GM10266 (cell line): ENCODE data around the gene PLIN4.

ENCODE experiments used
- DNase-seq: peaks from one replicate; pipeline ENCODE4 v3.0.0; 2012; ENCODE audit errors: extremely low spot score
- CTCF ChIP-seq: IDR thresholded peaks from 2 replicates; pipeline ENCODE4 v1.5.1; 2012; ENCODE audit warnings: mild to moderate bottlenecking, low read depth; ENCODE audit not compliant: control insufficient read depth, insufficient read depth; ENCODE audit errors: missing control alignments

Gene PLIN4

GRCh38 chr19:4521888-4522242 lies 3.6 kb upstream of the PLIN4 start:
- no peak for DNase-seq
- no peak for TF ChIP-seq CTCF

DNA sequence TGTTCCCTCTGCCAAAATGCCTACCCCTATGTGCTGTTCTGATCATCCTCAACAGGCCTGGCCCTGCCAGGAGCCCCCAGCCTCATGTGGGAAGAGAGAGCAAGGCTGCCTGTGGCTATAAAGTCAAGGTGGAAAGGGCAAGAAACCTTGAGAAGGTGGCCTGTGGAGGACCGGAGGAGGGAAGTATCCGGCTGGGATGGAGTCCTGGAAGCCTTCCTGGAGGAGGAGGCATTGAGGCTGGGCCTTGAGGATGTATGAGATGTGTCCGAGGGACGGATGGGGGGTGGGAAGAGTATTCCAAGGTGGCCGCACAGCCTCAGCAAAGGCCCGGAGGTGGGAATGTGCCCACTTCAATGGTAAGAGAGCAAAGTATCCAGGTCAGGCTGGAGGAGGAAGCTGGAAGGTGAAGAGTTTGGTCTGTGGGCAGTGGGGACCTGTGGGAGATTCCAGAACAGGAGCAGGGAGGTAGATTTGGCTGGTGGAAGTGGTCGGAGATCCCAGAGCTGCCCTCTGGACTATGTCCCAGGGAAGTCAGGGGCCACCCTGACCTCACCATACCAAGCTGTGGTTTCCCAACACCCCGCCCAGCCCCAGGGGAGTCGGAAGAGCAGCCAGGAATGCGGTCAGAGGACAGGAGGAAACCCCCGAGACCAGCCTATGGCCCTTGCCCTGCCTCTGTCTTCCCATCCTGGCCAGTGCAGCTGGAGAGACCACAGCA lies 3.0 kb upstream of the PLIN4 start:
- no peak for DNase-seq
- no peak for TF ChIP-seq CTCF

- DNase-seq: no peak
- no peak for TF ChIP-seq CTCF
Observed at GRCh38 chr19:4519521-4520277, 1.4 kb upstream of the PLIN4 start.

GRCh38 chr19:4519172-4519496 lies 848 bp upstream of the PLIN4 start:
- no peak for DNase-seq
- TF ChIP-seq CTCF: no peak

GRCh38 chr19:4517451-4518057 lies 732 bp downstream of the PLIN4 start:
- TF ChIP-seq CTCF: no peak
- no peak for DNase-seq

DNA sequence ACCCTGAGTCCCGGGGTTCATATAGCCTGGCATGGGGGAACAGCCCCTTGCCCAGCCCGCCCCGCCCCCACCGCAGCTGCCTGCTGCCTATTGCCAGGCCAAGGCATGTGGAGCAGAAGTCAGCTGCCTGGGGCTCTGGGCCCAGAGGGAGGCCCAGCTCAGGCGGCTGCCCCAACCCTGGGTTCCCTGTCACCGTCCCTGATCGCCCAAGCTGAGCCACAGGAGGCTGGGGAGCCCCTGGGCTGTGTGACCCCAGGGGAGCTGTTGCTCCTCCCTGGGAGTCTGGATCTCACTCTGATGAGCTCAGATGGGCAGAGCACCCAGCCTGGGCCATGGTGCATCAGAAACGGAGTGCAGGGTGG lies 1.4 kb downstream of the PLIN4 start:
- TF ChIP-seq CTCF: no peak
- no peak for DNase-seq
